ENCODE measurements around the gene MPL.
A peak's percentile ranks its signal among the peaks of the same experiment; 100 is the strongest.
"Not testable (repeated sequence)": the region's sequence is repeated elsewhere in the genome, so short reads cannot be mapped to it uniquely, and the experiment has no call there.

Gene MPL

DNA sequence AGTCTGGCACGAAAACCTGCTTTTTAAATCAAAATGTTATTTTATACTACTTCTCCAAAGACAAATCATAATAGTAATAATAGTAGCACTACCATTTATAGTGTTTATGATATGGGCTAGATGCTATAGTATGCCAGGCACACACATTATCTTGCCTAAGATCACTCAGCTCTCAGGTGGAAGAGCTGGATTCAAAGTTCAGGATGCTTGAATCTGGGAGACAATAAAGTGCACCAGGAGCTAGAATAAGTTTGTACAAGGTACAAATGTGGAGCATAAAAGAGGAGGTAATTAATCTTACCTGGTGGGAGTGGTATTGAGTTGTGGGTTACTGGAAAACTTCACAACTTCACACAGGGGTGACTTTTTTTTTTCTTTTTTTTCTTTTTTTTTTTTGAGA, 40.2 kb downstream of the MPL start:
- no peak for DNase-seq (ENCODE audit: low read depth in 3 of 3)

DNA sequence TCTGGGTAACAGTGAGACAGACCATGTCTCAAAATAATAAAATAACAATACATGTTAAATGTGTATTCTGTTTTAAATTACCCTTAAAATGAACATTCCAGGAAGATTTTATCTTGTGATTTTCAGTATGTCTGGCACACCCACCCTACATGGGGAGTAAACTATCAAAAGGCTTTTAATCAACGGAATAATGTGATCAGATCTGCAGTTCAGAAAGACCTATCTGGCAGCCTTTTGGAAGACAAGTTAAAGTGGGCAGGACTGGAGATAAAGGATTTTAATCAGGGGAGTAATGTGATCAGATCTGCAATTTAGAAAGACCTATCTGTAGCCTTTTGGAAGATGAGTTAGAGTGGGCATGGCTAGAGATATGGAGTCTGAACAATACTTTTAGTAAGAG, 41.9 kb downstream of the MPL start:
- no peak for DNase-seq (ENCODE audit: low read depth in 3 of 3)

DNA sequence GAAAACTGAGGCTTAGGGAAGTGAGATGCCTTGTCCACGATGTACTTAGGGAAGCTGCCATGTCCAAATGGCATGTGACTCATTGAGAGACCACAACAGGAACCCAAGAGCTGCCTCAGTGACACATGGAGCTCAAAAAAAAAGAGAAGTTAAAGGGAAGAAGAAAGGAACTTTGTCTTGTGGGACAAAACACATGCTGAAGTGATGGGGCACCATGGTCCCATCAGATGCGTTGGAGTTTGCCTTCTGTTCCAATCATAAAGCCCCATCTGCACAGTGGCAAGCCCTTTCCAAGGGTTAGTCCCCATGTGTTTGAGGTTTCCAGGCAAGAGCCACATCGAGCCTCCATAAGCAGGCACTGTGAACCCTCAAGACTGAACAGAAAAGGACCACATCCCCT, 44.0 kb downstream of the MPL start:
- DNase-seq (ENCODE audit: low read depth in 3 of 3), result no peak

DNA sequence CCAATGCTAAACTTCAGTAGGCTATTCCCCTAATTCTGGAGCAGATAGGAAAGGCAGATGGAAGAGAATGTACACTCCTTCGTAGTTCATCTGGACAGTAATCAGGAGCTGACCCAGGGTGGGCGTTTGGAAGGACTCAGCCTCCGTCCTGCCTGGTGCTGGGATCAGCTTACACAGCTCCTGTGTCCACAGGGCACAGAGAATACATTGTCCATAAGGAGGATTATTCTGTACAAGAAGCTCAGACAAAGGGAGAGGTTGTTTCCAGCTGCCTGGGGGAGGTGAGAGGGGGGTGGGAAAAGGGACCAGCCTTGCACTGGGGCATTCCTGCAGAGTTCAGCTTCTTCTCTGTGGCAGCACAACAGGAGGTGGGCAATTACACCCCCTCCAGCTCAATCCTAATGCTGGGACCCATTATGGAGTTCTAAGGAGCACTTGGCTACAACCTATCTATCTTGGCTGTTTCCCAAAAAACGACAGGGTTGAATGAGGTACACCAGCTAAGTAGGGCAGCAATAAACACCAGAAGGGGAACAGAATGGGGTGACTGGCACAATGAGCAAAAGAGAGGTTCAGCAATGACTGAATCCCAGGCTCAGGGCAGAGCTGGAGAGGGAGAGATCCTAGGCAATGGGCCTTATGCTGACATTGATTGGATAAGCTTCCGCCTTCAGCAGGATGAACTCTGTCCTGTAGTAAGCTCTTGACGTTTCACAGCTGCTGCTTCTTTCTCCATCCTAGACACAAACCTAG, 44.6 kb downstream of the MPL start:
- no peak for DNase-seq (ENCODE audit: low read depth in 3 of 3)

DNA sequence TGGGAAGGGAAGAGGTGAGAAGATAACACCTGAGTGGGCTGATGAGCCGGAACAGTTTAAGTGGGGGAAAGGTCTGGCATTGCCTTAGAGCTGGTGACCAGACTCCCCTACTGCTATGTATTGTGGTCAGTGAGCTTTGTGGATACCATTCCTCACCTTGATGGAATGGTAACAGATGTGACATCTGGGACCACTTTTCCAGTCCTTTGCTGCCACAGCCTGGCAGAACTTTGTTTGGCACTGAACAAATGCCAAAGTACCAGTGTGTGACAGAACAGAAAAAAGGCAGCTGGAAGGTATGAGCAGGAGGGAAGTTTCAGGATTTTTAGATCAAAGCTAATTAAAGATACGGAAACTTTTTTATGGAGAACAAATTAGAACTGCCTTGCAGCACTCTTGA, 45.8 kb downstream of the MPL start:
- no peak for DNase-seq (ENCODE audit: low read depth in 3 of 3)

DNA sequence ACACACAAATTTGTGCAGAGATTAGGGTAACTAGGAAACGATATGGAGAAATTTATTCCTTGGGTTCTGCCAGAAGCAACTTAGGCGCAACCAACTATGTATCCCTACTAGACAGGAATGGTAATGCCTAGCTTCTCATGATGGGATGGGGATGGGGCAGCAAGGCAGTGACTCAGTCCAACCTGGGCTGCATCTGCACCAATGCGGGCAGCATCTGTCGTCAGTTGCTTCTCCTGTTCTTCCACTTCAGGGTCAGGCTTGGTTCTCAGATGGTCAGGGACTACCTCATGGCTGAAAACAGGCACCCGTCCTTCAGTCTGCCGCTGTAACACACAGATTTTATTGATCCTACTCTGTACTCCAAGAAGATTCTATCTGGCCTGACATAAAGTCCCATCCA, 49.1 kb downstream of the MPL start:
- DNase-seq (ENCODE audit: low read depth in 3 of 3), result no peak

DNA sequence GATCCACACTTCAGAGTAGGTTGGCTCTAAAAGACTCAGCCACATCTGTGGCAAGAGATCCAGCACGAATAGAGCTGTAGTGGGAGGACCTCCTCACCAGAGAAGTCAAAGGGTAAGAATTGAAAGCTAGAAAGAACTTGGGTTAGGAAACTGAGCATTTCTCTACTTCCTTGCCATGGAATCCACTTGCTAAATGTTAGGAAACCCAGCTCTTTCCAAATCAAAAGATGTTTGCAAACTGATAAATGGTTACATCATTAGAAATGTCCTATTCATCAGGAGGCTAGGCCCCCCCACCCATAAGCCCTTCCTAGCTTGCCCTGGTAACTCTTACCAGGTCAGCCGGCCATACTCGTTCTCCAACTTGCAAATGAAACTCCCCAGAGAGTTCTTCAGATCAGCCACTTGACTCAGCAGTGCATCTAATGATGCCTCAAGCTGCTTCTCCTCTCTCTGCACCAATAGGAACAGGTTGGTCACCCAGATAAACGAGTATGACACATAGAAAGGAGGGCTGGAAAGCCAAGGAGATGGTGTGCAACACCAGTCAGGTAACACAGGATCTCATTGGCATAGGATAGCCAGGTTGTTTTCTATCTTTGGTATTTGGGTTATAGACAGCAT, 50.5 kb downstream of the MPL start:
- no peak for DNase-seq (ENCODE audit: low read depth in 3 of 3)

DNA sequence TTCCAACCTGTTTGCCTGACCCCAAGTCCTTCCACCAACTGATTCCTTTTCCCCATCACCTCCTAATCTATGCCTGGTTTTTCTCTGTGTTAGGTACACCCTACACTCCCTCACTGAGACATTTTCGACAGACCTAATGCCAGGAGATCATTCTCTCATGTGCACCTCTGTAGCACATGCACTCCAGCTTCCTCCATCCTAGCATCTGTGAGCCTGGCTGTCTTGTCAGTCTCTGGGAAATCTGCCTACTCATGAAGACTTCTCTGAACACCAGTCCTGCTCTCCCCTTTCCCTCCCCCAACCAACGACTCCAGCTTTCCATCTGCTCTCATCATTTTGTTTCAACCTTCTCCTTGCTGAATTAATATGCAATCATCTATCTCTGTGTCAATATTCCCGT, 51.0 kb downstream of the MPL start:
- DNase-seq (ENCODE audit: low read depth in 3 of 3), result no peak

DNA sequence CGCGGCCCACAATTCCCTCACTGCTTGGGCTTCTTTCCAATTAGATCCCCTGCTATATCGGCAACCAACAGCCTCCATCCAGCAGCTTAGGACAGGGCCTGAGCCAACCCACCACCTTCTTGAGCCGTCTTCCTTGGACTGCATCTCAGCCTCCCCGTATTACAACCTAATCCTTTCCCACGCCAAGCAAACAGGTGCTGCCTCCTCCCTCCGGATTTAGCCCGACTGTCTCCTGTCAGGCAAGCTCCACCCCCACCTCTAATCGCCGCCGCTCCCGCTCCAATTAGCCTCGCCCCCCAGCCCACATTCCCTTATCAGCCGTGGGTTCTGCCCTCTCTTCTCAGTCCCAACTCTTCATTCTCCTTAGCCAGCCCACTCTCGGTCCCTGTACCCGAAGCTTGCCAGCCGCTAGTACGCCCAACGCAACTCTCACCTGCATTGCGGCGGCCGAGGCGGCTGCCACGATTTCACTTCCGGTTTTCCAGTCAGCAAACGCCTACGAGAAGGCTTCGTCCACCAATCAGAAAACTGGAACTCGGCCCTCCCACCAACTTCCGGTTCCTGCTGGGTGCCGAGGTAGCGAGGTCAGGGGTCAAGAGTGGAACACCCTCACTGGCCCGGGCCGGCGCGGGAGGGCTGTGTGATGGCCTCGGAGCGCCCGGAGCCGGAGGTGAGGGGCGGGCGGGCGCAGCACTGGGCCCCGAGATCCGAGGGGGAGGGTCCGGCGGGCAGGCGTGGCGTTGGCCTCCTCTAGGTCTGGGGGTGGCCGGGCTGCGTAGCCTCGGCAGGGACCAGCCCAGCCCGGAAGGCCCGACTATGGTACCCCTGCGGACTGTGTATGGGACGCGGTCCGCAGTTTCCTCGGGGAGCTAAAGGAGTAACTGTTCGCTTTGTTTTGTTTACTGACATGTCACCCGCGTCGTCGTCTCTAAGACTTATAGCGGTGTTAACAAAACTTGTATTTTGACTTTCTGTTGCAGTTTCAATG, 52.0 kb downstream of the MPL start, which contains the start of the genes MED8 and SZT2:
MED8 (minus strand) TSS at position 475 of the 988 bp plus-strand sequence; CDS start at position 439, 36 bp downstream.
SZT2 (plus strand) TSS at position 574 of the 988 bp plus-strand sequence; CDS start at position 644, 70 bp downstream.
- peak; percentile 84 to 85 (median 84) for DNase-seq (ENCODE audit: low read depth in 3 of 3)

DNA sequence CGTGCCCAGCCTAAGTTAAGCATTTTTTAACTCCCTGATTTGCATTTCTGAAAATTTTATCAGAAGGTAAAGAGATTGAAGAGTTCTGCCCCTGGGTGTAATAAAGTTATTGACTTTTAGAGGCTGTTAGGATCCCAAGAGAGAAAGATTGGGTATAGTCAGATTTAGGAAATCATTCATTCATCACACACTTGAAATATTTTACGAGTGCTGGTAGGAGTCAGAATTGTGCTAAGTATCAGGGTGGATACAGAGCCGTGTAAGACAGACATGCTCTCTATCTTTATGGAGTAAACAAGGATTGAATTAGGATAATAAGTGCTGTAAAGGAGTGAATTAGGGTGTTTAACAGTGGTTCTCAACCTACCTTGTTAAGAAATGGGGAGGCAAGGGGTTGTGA, 55.1 kb downstream of the MPL start:
- no peak for DNase-seq (ENCODE audit: low read depth in 3 of 3)

DNA sequence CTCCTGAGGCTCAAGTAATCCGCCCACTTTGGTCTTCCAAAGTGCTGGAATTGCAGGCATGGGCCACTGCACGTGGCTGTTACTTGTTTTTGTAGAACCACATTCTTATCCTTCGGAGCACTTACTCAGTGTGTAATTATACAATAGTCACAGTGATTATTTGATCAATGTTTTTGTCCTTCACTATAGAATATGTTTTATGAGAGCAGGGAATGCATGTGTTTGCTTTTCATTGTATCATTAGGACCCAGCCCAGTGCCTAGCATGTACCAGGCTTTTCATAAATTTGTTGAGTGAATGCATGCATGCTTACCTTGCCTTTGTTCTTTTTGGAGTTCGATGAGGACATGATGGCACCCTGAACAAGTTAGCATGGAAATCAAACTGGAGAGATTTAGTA, 57.9 kb downstream of the MPL start:
- no peak for DNase-seq (ENCODE audit: low read depth in 3 of 3)

DNA sequence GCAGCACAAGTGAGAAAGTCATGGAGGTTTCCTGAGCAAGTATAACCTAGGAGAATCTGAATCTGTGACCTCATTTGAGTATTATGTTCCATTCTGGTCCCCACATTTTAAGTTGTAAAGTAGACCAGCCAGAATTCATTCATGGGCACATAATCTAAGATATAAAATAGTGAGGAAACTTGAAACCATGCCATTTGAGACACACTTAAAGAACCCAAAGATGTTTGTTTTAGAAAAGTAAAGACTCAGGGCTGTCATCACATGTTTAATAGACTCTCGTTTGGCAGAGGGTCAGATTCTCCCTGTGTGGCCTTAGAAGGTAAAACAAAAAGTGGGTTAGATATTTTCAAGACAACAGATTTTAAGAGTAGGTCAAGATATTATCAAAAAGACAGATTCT, 58.4 kb downstream of the MPL start:
- DNase-seq (ENCODE audit: low read depth in 3 of 3), result no peak

DNA sequence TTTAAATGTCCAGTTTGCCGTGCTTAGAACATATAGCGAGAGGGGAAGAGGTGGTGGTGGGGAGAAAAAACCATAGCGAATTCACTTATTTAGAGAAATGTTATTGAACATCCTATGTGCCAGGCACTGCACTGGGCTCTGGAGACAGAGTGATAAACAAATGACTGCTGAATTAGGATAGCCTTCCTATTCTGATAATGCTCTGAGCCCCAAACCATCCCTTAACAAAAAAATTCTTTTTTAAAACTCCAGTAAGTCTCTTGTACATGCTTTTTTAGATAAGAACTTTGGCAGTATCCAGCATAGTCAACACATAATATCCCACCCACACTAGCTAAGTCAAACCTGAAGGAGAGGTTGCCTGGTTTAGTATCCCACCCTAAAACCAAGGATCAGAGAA, 60.6 kb downstream of the MPL start:
- DNase-seq (ENCODE audit: low read depth in 3 of 3), result no peak

DNA sequence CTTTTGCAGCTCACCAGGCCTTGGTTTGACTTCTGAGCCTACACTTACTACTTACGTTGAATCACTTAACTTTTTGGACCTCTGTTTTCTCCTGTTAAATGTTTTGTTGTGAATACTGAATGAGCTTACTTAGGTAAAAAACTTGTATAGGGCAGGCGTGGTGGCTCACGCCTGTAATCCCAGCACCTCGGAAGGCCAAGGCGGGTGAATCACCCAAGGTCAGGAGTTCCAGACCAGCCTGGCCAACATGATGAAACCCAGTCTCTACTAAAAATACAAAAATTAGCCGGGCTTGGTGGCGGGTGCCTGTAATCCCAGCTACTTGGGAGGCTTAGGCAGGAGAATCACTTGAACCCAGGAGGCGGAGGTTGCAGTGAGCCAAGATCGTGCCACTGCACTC, 62.8 kb downstream of the MPL start:
- not testable (repeated sequence) for DNase-seq (ENCODE audit: low read depth in 3 of 3)

DNA sequence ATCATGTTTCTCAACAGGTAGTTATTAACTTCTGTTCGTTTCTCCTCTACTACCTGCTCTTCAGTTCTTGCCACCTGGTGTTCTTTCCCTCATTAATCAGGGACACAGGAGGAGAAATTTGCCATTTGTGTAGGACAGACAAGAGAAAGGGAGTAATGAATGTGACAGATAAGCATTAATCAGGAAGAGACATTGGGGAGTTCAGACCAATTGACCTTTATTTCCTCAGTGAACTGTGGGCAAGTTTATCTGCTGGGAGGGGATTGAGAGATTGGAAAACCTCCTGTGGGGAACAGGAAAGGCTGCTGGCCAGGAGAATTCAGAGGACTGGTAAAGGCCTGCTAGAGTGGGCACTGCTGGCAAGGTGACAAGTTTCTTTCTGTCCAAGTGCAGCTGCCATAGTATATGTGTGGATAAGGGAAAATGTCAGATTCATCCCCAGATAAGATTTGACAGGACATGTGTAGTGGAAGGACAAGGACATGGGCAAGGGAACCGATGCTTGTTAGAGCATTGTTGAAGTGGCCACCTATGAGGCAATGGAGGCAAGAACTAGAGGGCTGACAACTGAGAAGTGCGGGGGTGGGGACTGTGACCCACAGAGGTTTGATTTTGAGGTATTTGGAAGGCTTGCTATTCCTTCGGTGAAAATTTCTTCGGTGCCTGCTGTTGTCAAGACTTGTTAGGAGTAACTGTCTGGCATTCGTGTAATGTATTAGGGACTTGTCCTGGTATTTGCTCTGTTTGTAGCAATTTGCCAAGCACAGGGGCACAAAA, 64.7 kb downstream of the MPL start:
- no peak for DNase-seq (ENCODE audit: low read depth in 3 of 3)

Data from stimulated activated CD4-positive, alpha-beta T cell treated with anti-CD3 and anti-CD28 coated beads, TNF-alpha, amount 100 ng/mL, for 4 hours (primary cell).